Measurements from ENCODE around the gene MSTO1. TPM values are rescaled to one million over a fixed set of nuclear protein-coding genes. Genes with fewer than 3 reads are reported as not detected.
"Not testable (repeated sequence)": the region's sequence is repeated elsewhere in the genome, so short reads cannot be mapped to it uniquely, and the experiment has no call there.

Gene MSTO1
- total RNA-seq, 6 donors from 2014 or later: 17.4 to 82.8 (median 27.2) TPM

DNA sequence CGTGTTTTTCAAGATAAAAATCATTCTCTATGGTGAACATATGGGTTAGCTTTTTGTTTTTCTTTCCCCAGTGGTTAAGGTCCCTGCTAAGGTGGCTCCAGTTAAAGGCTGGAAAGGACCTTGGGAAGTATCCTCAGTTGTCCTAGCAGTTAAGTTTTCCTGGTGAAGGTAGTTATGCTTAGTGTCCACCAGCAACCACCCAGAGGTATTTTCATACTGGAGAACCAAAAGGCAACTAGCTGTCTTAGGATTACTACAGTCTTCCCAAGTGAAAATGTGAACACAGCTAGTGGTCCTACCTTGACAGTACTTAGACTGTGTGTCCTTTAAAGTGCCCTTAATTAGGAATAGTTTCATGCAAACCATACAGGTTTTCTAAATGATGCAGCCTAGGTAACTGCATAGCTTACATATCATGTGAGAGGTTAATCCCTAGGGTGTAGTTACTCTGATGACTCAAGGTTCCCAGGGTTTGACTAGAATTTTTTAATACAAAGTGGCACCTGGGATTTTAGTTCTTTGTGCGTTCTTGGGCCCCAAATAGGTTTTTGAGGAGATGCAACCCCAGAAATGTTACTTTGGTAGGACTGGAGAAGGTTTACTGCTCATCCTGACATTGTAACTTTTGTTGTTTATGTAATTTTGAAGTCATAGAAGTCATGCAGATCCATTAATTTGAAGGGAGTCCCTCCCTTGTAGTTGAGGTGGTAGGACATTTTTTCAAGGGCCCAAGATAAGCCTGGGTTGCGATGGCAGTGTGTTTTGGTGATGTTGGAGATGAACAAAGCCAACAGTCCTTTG lies 42.0 kb downstream of the MSTO1 start:
- H3K27ac ChIP-seq: peak overlapping the region in 2 of 4 donors; percentile 27 to 32

DNA sequence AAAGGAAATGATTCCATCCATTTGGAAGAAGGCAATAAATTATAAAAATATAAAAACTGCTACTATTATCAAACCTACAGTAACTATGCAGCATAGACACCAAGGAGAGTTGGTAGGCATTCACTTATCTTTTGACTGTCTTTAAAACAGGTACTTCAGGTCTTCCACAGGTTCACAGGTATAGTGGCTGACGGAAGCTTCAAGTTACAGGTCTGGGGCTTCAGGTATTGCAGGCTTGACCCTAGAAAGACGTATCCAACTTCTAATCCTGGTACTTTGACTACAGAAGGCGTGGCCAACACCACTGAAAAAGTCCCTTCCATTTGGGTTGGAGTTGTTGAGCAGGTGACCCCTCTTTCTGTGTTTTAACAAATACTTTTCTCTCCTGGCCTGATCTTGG lies 42.9 kb downstream of the MSTO1 start:
- Histone ChIP-seq H3K27me3 (no peaks in the 10 kb centered on the region), H3K9me3 (peaks cover 0 to 4% (median 0%) of the 10 kb centered on the region in 4 donors), H3K36me3 (no peaks in the 10 kb centered on the region), H3K4me1 (peaks cover 4 to 19% (median 13%) of the 10 kb centered on the region in 4 donors), H3K4me3 (no peak overlapping the region), H3K27ac (no peak overlapping the region)
- TF ChIP-seq POLR2AphosphoS5 (IDR thresholded peaks at IDR 0.05): no peak
- TF ChIP-seq, protein P1, sequence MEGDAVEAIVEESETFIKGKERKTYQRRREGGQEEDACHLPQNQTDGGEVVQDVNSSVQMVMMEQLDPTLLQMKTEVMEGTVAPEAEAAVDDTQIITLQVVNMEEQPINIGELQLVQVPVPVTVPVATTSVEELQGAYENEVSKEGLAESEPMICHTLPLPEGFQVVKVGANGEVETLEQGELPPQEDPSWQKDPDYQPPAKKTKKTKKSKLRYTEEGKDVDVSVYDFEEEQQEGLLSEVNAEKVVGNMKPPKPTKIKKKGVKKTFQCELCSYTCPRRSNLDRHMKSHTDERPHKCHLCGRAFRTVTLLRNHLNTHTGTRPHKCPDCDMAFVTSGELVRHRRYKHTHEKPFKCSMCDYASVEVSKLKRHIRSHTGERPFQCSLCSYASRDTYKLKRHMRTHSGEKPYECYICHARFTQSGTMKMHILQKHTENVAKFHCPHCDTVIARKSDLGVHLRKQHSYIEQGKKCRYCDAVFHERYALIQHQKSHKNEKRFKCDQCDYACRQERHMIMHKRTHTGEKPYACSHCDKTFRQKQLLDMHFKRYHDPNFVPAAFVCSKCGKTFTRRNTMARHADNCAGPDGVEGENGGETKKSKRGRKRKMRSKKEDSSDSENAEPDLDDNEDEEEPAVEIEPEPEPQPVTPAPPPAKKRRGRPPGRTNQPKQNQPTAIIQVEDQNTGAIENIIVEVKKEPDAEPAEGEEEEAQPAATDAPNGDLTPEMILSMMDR (IDR thresholded peaks at IDR 0.05): no peak
- TF ChIP-seq EP300 (IDR thresholded peaks at IDR 0.05): no peak
- TF ChIP-seq POLR2A (IDR thresholded peaks at IDR 0.05): no peak
- 73 to 77% methylated on average over 3 of the region's 3 CpGs for WGBS, 2 donors
- DNase-seq (no peak), ATAC-seq (ENCODE audit: low FRiP score in 2 of 2) (no peak)

More for the DNA sequence above, 42.0 kb downstream of the MSTO1 start:
- TF ChIP-seq, protein P1 (IDR thresholded peaks at IDR 0.05): no peak
- TF ChIP-seq POLR2AphosphoS5 (IDR thresholded peaks at IDR 0.05) (no peak), POLR2A (IDR thresholded peaks at IDR 0.05) (no peak), EP300 (IDR thresholded peaks at IDR 0.05) (no peak)
- DNase-seq (no peak), ATAC-seq (ENCODE audit: low FRiP score in 2 of 2) (no peak)
- peaks cover 4 to 19% (median 13%) of the 10 kb centered on the region in 4 donors for H3K4me1 ChIP-seq
- H3K9me3 ChIP-seq: peaks cover 0 to 4% (median 0%) of the 10 kb centered on the region in 4 donors
- 65 to 79% methylated on average over 3 of the region's 3 CpGs for WGBS, 2 donors
- H3K27me3 ChIP-seq: no peaks in the 10 kb centered on the region
- no peak overlapping the region for H3K4me3 ChIP-seq
- no peaks in the 10 kb centered on the region for H3K36me3 ChIP-seq

DNA sequence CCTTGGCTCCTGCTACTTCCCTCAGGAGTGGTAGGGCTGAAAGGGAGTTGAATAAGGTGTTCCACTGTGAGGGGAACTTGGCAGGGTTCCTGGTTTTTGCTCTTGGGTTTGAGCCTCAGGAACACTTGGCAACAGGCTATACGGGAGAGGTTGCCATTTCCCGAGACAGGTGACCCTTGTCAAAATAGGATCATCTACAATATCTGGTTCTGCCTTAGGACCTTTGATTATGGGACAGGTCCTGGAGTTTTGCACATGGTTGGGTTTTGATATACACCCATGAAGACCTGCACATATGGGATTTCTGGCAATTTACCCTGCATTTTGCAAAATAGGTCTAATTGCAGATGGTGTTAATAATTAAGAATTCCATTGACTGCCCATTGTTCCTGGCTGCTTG lies 47.4 kb downstream of the MSTO1 start:
- H3K4me3 ChIP-seq: no peak overlapping the region
- H3K4me1 ChIP-seq: no peaks in the 10 kb centered on the region
- TF ChIP-seq POLR2AphosphoS5 (IDR thresholded peaks at IDR 0.05) (no peak), EP300 (IDR thresholded peaks at IDR 0.05) (no peak), POLR2A (IDR thresholded peaks at IDR 0.05) (no peak)
- TF ChIP-seq, protein P1 (IDR thresholded peaks at IDR 0.05): no peak
- DNase-seq (no peak), ATAC-seq (ENCODE audit: low FRiP score in 2 of 2) (no peak)
- H3K27ac ChIP-seq: no peak overlapping the region
- no peaks in the 10 kb centered on the region for H3K27me3 ChIP-seq
- H3K36me3 ChIP-seq: peaks cover 19 to 43% (median 41%) of the 10 kb centered on the region in 4 donors
- H3K9me3 ChIP-seq: no peaks in the 10 kb centered on the region
- WGBS, 2 donors: 63 to 80% methylated on average over 2 of the region's 2 CpGs

DNA sequence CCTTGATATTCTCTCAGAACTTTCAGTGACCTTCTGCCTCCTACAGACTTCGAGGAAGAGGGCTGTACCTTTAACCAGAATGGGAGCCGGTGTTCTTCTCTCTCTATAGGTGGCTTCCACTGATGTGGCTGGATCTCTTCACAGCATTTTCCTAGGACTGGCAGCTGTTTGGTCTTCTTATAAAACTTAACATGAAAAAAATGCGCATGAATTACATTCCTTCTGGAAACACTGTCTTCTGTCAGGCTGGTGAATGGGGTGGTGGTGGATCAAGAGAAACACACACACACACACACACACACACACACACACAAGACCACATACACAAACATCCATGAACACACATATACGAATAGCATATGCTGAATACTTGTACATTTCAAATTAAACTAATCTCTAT lies 51.2 kb downstream of the MSTO1 start:
- H3K4me1 ChIP-seq; ATAC-seq (ENCODE audit: low FRiP score in 2 of 2); H3K27me3 ChIP-seq; H3K27ac ChIP-seq; H3K4me3 ChIP-seq; DNase-seq; H3K9me3 ChIP-seq: not testable (repeated sequence)
- 93 to 94% methylated on average over 2 to 3 of the region's 4 CpGs for WGBS, 2 donors
- H3K36me3 ChIP-seq: peaks cover 37 to 79% (median 73%) of the 10 kb centered on the region in 4 donors

Small RNAs within 50 kb of the gene (small RNA-seq; reads per million reads assigned to genes)
- gene AL353807.4: 0 reads per million in 4 donors

Other genes with a start within 250 kb of the MSTO1 start
- 10 to 100 TPM; 43.5 to 68.8 (median 55.1) TPM for gene ASH1L, start 47.4 kb upstream of the MSTO1 start, total RNA-seq
- 100 to 1,000 TPM in 3 of 6 donors, 10 to 100 TPM in 3; 49.3 to 225 (median 89.9) TPM for gene YY1AP1, start 78.6 kb downstream of the MSTO1 start, total RNA-seq
- 100 to 1,000 TPM in 3 of 6 donors, 10 to 100 TPM in 3; 60.8 to 233 (median 100) TPM for gene DAP3, start 78.9 kb downstream of the MSTO1 start, total RNA-seq
- gene GON4L, start 247.0 kb downstream of the MSTO1 start, total RNA-seq: 100 to 1,000 TPM in 1 of 6 donors, 10 to 100 TPM in 5; 28.9 to 160 (median 46.3) TPM
- gene SYT11, start 249.3 kb downstream of the MSTO1 start, total RNA-seq: 10 to 100 TPM in 1 of 6 donors, 1 to 10 TPM in 5; 3.1 to 12.1 (median 7.8) TPM